SK-N-SH (cell line): Measurements from ENCODE around the gene CERS1.

Source experiments
- CTCF ChIP-seq: fragments of 200-600 bp; sonication (generic); IDR thresholded peaks from 2 replicates; pipeline ENCODE4 v1.6.1; 2017; ENCODE audit warnings: antibody characterized with exemption, mild to moderate bottlenecking, moderate library complexity
- FOXM1 ChIP-seq: IDR thresholded peaks from 2 replicates; pipeline ENCODE4 v1.4.0; 2012; ENCODE audit warnings: low read depth, mild to moderate bottlenecking
- MAX ChIP-seq: IDR thresholded peaks from 2 replicates; pipeline ENCODE4 v1.4.0; 2012; ENCODE audit warnings: low read depth
- POLR2AphosphoS5 ChIP-seq: IDR thresholded peaks from 2 replicates; pipeline ENCODE4 v1.6.1; 2012; ENCODE audit warnings: low read depth, low read length
- REST ChIP-seq: IDR thresholded peaks from 2 replicates; pipeline ENCODE4 v1.6.1; 2012; ENCODE audit warnings: mild to moderate bottlenecking, low read depth, low read length, moderate library complexity

- TF ChIP-seq REST (0 out of 2 replicates have a peak, but pooled peaks have one; percentile 36), POLR2AphosphoS5 (peak; percentile 86), MAX (peak; percentile 91), FOXM1 (no peak), CTCF (no peak)
Measured at GRCh38 chr19:18919086-18919899, 23.3 kb upstream of the CERS1 start, which contains the start of the genes COPE and DDX49.
